ENCODE measurements around the gene EZR.
A peak's percentile ranks its signal among the peaks of the same experiment; 100 is the strongest.

The EZR gene

DNA sequence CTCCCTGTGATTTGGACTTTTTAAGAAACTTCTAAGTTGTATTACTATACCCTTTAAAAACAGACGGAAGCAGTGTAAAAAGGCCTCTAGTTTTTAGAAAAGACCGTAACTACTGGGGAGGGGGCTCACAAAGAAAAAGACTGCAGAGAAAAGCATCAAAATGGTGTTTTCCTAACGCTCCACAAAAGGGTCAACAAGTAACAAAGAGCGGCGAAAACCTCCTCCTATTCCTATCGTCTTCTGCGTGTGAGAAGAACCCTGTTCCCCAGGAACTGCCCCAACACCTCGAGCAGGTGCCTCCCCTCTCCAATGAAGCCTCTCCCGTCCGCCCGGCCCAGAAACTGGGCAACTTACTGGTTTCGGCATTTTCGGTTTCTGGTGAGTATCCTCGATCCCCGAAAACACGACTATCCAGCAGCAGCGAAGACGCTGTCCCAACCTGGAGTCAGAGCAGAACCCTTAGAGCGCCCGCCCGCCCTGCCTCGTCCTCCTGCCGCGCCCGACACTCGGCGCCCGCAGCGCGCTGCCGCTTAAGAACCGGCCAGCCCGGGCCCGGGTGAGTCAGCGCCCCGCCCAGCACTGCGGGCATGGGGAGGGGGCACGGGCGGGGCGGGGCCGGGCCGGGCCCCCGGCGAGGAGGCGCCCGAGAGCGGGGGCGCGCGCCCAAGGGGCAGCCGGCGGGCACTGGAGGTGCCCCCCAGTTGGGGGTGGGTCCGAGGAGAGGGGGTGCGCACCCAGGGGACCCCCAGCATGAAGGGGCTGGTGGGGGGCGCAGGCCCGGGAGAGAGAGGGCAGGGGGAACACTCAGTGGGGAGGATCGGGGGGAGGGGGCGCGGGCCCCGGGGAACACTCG lies 1.2 kb downstream of the EZR start:
- peak; percentile 66 to 88 (median 72) for DNase-seq

DNA sequence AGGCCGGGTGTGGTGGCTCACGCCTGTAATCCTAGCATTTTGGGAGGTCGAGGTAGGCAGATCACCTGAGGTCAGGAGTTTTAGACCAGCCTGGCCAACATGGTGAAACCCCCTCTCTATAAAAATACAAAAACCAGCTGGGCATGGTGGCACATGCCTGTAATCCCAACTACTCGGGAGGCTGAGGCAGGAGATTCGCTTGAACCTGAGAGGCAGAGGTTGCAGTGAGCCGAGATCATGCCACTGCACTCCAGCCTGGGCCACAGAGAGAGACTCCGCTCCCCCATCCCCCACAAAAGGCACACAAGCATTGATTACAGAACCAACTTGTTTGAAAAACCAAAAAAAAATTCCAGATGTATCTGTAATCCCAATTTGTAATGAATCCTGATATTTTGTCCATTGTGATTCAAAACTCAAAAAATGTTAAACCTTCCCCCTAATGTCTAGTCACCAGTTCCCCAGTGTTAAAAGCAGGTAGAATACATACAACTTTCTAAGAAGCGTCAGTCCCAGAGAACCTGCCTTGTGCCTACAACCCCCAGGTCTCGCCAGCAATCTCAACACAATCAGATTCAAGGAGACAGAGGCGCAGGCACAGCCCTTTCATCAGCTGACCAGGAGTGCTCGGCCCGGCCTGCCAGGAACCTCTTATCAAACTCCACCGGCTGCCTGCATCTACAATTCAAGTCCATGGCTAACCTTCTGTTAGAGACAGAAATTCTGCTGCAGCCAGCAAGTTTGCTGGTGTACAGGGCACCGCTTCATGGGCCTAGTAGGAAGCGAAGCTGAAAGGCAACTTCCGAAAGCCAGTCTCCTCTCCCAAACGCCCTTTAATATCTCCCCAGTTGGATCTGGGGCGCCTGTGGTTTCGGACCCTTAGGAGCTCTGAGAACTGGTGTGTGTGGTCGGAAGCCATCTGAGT lies 2.1 kb downstream of the EZR start:
- peak in 1 of 5 experiments; percentile 50 for DNase-seq

- peak in 1 of 5 experiments; percentile 49 for DNase-seq
These were observed 2.8 kb downstream of the EZR start for GRCh38 chr6:158816329-158816728.

DNA sequence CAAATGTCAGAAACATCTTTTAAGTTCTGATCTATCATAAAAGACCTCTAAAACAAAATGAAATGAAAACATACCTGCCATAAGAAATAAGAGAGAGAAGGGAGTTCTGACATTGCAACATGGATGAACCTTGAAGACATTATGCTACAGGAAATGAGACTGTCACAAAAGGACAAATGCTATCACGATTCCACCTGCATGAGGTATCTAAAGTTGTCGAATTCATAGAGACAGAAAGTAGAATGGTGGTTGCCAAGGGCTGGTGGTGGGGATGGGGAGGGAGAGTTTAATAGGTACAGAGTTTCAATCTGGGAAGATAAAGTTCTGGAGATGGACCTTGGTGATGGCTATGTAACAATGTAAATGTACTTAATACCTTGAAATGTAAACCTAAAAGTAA lies 3.3 kb downstream of the EZR start:
- peak in 1 of 5 experiments; percentile 45 for DNase-seq

- no peak for DNase-seq
These were observed 3.8 kb downstream of the EZR start for GRCh38 chr6:158815379-158815724.

- peak in 1 of 5 experiments; percentile 65 for DNase-seq
These were observed 6.1 kb downstream of the EZR start for GRCh38 chr6:158813032-158813431.

DNA sequence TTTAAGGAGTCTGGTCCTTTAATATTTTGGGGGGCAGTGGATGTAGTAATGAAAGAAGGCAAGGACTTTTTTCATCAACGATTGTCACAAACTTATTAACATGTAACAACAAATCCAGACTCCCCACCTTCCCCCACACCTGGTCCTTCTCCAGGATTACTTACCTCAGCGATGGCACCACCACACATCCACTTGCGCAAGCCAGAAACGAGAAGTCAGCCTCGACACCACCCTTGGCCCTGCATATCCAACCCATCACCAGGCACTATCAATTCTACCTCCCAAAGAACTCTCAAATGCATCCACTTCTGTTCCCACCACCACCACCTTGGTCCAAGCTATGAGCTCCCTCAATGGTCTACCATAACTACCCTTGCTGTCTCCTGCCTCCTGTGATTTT lies 6.6 kb downstream of the EZR start:
- DNase-seq, result no peak

DNA sequence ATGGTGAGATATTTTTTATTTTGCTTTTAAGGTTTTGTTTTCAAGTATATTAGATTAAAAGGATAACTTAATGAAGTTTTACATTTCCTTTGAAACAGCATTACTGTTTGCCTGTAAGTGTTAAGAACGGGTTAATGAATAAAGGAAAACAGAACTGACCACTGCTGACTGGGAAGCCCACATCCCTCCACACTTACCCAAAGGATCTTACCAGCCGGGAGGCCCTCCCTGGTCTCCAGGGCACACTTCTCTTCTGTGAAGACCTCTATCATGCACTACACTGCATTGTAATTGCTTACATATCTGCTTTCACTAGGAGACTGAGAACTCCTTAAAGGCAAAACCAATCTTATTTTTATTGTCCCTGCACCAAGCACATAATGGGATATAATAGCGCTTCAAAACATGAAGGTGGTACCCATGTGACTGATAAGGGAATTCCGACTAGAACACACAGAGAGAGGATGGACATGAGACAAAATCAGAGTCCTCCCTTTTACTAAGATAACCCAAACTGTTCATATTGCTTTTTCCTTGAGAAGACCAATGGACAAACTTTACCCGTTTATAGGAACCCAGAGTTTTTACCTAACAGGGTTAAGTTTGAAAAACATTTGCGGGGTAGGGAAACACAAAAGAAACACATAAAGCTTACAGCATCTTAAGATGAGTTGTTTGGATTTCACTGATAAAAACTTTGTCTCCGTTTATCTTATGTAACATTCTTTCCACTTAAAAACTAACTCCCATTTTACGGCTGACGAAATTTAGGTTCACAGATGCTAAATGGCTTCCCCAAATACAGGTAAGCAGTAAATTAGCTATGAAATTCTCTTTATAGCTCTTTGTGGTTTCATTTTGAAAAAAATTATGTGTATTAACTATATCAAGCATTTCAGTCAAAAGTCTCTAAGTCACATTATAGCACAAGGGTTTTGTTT lies 8.7 kb downstream of the EZR start:
- no peak for DNase-seq

- DNase-seq, result peak in 2 of 5 experiments; percentile 68 to 70
These were observed 10.1 kb downstream of the EZR start for GRCh38 chr6:158808941-158809678.

- no peak for DNase-seq
These were observed 10.7 kb downstream of the EZR start for GRCh38 chr6:158808442-158808833.

- no peak for DNase-seq
These were observed 11.4 kb downstream of the EZR start for GRCh38 chr6:158807515-158808441.

- peak in 1 of 5 experiments; percentile 38 for DNase-seq
These were observed 13.3 kb downstream of the EZR start for GRCh38 chr6:158805698-158806377.

DNA sequence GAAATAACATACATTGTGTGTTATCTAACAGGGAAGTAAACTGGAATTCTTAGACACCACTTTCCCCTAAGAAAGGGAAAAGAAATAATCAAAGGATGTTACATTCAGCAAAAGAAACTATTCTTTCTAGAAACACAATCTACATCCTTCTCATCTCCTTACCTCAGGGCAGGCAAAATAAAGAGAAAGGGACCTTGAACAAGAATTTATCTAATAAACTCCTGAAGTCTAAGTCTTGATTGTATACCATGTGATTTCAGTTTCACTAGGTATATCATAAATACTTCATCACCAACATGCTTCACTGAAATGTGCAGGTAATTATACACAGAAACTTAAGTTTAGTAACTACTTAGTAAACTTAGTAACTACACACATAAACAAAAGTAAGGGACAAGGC lies 15.0 kb downstream of the EZR start:
- no peak for DNase-seq

GRCh38 chr6:158803733-158804143 lies 15.4 kb downstream of the EZR start:
- DNase-seq, result peak in 3 of 5 experiments; percentile 39 to 85 (median 66)

- DNase-seq, result no peak
These were observed 17.4 kb downstream of the EZR start for GRCh38 chr6:158801655-158802294.

DNA sequence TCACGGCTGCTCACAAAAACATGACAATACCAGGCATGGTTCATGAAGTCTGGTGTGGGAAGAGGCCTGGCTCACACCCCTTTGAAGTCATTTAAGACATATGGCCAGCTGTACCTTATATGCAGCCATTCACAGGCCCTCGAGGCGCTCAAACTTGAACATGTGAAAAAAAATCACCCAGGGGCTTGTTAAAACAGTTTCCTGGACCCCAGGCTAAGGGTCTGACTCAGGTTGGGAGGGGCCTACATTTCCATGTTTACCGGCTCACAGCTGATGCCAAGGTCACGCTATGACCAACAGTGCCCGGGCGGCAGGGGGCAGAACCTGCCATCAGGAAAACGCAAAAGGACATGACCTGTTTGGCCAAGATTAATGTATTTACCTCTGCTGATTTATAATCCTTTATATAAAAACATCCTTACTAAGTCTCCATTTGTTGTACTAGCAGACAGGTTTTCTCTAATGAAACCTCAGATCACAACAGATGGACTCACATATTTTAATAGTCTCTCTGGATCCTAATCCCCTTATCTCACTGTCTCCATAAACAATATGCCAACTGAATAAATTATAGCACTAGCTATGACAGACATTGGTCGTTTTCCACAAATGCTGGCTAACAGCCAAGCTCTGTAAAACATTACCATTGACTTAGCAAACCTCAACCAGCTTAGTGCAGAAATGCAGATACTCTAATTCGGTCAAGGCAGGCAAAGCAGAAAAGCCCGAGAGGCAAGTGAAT lies 19.9 kb downstream of the EZR start:
- no peak for DNase-seq

GRCh38 chr6:158798311-158798710 lies 20.9 kb downstream of the EZR start:
- no peak for DNase-seq

Measured in T-helper 2 cell (primary cell).